Activated CD8-positive, alpha-beta memory T cell treated with anti-CD3 and anti-CD28 coated beads for 24 hours (primary cell): Measurements from ENCODE around the gene PNPLA5.
A peak's percentile ranks its signal among the peaks of the same experiment; 100 is the strongest.

Experiments used
- DNase-seq: peaks from one replicate; pipeline ENCODE4 v3.0.0-alpha.2; 2020

Gene PNPLA5

DNA sequence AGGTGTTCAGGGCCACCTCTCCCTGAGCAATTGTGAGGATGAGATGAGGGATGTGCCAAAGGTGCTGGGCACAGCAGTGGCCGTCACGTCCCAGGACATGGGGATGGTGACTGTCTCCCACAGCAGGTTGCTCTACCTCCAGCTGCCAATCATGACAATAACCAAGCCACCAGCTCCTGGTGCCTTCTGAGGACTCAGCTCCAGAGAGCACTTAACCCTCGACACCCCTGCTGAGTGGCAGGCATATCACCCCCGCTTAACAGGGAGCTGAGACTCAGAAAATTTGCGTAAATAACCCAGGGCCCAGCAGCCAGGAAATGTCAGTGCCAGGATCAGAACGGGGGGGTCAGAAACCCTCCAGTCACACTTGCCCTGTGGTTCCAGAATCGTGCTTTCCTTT lies 8.4 kb upstream of the PNPLA5 start:
- DNase-seq: no peak

DNA sequence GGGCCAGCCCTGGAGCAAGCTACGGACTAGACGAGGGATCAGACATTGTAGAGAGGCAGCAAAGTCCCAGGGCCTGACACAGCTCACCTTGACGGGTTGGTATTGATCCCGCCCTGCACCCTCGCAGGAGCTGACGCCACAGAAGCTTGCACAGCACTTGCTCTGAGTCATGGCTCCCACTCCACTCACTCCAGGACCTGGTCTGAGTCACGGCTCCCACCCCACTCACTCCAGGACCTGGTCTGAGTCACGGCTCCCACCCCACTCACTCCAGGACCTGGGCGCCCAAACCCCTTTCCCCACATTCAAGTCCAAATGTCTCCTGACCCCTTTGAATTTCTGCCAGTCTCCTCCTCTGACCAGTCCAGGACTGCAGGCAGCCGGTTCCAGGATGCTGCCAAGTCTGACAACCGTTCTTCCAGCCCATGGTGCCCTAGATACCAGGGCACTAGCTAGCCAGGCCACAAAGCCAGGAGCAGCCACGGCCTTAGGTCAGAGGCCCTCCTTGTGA lies 6.0 kb upstream of the PNPLA5 start:
- DNase-seq: no peak

DNA sequence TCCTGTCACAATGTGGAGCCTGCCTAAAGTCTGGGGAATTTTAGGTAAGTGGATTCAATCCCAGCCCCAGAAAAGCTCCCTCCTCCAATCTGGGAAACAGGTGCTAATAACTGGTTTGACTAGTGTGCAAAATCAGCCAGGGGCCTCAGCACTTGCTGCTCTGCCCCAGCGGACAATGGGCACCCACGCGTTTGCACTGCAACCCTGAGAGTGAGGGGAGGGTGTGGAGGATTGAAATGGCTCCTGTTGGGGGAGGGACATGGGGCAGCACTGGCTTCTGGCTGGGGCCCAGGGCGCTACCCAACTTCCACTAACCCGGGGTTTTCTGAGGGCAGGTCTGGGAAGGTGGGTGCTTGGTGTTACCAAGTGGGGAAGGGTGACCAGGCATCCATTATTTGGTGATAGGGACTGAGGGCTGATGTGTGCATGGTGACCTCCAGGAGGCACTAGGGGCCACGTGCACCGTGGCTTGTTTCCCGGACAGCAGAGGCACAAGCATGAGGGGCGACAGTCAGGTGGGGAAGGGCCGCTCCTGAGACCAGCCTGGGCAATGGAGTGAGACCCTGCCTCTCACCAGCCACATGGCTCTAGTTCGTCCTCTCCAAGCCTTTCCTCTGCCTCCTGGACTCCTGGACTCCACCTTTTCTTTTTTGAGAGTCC lies 4.3 kb upstream of the PNPLA5 start:
- DNase-seq: no peak

DNA sequence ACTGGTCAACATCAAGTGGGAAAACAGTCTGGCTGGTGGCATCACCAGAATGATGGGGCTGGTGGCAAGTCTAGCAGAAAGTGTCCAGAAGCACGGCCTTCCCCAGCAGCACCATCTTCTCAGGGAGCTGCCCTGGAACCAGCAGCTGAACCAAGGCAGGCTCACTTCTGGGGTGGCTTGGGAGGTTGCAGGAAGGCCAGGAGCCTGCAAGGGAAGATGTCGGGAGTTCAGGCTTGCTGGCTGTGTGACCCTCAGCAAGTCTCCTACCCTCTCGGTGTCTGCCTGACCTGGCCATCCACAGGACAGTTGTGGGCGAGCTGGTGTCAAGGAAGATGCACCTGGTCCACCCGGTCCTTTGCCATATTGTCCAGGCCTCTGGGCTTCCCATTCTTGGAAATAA lies 2.3 kb upstream of the PNPLA5 start:
- DNase-seq: no peak

DNA sequence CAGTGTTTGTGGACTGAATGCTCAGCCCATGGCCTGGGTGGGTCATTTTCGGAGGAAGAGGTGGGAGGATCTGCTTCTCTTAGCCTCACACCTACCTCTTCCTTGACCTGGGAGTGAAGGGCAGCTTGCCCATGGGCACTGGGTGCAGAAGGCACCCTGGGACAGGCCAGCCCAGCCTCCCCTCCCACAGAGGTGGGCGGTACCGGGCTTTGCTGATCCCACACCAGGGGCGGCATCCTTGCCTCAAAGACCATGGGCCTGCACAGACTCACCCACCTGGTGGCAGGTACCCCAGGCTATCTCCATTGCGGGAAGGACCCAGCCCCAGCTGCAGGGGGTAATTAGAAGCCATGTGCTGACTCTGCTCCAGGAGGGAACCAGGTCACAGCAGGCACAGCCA lies 1.5 kb upstream of the PNPLA5 start:
- no peak for DNase-seq

DNA sequence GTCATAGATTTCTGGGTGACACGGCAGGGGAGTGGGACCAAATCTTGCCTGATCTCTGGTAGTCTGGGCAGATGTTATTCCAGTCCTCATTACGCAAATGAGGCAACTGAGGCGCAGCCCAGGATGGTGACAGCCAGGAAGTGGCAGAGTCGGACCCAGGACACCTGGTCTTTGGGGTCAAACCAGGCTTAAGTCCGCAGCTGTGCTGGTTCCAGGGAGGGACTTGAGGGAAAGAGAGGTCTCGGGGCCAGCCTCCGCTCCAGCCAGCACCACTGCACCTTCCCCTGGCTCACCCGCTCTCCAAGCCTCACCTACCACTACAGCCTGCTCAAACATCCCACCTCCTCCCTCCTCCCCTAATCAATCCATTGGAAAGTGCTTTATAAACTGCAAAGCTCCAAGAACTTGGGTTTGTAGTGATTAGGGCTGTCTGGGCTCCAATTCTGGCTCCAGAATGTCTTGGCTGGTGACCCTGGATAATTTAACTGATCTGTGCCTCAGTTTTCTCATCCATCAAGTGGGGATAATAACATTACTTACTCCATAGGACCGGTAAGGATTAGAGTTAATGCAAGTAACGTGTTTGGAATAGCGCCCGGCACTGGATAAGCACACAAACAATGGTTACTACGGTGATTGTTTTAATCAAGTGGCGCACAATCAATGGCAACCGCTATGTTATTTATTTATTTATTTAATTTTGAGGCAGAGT lies 526 bp upstream of the PNPLA5 start:
- DNase-seq: no peak

DNA sequence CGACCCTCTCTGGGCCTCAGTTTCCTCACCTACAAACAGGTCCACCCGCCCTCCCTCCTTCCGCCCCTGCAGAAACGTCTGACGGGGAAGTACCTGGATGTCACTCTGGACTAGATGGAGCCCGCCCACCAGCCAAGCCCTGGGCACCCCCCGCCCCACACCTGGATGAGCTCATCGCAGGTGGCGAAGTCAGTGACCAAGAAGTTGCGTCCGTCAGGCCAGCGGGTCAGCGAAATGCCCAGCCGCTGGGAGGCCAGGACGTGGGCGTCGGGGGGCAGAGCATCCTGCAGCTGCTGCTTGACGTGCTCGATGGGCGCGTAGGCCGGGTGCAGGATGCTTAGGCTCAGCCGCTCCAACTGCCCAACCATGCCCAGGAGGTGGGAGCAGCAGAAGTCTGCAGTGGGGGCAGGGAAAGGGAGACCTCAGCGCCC lies 897 bp downstream of the PNPLA5 start:
- no peak for DNase-seq

DNA sequence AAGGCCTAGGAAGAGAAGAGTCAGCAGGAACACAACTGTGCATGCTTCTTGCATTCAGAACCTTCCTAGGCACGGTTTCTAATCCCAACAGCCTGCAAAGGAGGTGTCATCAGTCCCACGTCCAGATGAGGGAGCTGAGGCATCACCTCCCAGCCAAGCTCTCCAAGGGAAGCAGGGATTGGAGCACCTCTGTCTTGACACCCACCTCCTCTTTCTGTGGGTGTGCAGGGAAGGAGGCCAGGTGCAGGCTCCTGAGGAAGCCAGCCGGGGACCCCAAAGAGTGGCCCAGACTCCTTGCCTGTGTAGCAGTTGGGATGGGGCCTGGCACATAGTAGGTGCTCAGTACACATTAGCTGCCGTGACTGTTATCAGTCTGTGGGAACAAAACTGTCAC lies 2.0 kb downstream of the PNPLA5 start:
- no peak for DNase-seq

DNA sequence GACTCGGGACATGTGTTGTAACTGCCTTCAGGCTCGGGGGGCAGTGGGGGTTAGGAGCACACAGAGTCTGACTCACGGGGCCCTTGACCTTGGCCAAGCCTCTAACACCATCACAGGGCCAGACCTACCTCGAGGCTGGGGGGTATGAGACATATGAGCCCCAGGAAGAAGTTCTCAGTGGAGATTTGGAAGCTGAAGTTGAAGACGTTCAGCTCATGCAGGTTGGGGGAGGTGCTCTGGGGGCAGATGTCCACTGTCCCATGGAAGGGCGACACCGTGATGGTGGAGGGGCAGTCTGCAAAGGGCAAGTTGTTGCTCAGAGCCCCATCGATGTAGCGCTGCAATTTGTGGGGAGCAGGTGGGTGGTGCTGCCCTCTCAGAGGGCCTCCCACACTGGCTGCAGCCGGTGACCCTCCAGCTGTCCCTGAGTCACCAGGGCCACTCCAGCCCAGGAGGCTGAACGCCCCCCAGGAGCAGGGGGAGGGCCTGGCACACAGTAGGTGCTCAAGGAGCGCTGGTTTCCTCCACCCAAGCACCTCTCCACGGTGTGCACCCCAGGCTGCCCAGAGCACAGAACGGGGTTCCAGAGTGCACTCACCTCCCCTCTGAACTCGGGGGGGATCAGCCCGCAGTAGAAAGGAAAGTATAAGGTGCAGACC lies 2.5 kb downstream of the PNPLA5 start:
- no peak for DNase-seq

DNA sequence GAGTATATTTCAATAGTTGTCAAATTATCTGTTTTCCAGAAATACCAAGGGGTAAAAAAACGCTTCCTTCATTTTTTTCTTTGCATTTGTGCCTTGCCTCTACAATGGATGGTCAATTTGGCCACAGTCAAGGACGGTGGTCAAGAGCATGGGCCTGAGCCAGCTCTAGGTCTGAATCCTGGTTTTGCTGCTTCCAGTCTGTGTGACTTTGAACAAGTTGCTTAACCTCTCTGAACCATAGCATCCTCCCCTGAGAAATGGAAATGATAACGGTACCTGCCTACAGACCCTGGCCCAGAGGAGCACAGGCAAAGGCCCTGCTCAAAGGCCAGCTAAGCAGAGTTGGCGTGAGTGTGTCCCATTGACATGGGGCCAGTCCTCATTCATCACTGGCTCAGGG lies 3.1 kb downstream of the PNPLA5 start:
- DNase-seq: no peak

DNA sequence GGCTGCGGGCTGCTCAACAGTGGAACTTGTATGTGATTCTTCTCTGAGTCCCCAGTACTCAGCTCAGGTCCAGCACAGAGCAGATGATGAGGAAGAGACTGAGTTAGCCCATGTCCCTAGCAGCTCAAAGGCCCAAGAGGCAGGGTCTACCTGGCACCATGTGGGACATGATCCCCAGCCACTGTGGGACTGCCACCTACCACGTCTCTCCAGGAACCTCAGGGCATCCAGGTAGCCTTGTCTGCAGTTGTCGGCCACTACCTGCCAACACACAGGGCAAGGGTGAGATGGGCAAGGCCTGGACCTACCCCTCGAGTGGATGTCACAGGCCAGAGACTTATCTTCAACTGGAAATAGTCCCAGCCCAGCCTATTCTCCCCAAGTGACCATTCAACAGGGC lies 4.4 kb downstream of the PNPLA5 start:
- no peak for DNase-seq

DNA sequence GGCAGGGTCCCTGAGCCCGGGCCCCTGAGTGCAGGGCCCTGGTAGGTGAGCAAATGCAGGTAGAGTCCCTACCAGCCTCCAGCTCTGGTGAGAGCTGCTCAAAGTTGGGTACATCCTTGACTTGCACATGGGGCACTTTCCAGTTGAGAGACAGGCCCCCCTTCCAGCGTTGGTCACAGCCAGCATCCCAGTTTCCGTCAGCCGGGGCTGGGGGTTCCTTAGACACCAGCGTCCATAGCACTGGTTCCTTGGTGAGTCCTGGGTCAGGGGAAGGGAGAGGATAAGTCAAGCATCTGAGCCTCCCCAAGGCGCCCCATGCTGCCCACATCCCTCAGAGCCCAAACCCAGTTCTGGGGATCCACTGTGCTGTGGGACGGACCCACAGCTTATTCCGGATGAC lies 5.6 kb downstream of the PNPLA5 start:
- no peak for DNase-seq

DNA sequence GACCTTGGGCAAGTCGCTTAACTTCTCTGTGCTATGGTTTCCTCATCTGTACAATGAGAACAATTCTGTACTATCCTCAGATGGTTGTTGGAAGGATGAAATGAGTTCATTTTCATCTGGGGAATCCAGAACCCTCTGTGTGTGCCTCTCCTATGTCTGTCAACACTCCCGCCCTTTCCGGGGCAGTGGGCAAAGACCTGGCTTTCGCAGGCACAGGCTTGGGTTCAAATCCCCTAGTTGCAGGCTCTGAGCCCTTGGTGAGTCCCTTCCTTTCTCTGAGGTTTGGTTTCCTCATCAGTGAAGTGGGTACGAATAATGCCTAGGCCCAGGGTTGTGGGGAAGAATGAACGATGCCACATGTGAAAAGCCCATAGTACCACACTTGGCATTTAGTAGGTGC lies 6.0 kb downstream of the PNPLA5 start:
- DNase-seq: no peak

DNA sequence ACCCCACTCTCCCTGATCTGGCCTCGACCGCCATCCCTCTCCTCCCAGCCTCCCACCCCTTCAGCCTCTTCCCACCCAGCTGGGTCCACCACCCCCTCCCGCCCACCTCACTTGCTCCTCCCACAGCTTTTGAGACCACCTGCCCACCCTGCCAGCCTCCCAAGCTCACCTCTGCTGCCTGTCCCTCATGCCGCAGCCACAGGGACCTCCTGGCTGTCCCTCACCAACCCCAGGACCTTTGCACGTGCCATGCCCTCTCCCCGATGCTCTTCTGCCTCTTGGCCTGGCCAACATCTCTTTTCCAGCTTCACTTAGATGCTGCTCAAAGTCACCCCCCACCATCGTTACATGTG lies 6.5 kb downstream of the PNPLA5 start:
- DNase-seq: no peak

DNA sequence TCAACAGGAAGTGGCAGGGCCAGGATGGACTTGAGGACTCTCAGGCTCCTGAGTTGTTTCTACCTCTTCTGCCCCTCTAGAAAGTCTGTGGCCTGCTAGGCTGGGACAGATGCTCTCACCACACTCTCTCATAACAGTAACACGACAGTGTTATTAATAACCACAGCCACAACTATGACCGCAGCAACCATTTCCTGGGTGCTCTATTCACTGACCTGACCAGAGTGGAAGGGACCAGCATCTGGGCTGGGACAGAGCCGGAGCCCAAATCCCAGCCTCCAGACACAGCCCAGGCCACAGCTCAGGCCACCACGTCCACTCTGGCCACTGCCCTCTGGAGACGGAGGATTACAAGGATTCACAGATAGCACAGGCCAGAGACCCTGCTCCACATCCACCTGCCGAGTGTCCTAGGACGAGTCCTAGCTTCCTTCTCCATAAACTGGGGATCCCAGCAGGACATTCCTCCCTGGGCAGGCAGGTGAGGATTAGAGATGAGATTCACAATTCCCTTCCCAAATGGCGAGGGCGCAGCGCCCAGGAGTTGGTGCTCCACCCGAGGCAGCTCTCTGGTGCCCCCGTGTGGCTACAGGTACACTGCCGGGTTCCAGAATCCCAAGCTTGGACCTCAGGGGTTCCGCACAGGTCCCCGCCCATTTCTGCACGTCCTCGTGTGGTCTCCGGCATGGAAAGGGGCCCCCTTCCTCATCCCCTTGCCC lies 7.1 kb downstream of the PNPLA5 start:
- peak; percentile 82 for DNase-seq

DNA sequence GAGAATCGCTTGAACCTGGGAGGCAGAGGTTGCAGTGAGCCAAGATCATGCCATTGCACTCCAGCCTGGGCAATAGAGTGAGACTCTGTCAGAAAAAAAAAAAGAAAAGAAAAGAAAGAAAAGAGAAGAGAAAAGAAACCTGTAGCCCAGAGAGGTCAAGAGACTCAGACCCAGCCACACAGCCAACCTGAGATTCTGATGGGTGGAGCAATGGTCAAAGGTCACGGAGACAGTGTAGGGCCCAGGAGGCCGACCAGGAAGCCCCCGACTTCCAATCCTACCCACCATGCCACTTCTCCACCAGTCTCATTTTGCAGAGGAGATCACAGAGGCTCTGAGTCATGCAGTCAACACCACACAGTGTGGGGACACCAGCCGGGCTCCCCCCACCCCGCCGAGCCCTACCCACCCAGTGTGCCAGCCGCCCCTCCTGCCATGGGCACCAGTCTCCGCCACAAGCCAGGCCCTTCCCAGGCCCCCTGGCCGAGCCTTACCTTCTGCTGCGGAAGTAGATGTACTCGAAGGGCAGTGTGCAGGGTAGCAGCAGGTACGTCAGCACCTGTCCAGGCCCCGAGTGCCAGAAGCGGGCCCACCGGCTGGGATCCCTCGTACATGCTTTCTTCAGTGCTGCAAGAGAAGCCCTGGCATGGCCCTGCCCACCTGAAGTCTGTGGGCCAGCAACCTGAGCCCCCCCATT lies 7.9 kb downstream of the PNPLA5 start:
- DNase-seq: no peak

DNA sequence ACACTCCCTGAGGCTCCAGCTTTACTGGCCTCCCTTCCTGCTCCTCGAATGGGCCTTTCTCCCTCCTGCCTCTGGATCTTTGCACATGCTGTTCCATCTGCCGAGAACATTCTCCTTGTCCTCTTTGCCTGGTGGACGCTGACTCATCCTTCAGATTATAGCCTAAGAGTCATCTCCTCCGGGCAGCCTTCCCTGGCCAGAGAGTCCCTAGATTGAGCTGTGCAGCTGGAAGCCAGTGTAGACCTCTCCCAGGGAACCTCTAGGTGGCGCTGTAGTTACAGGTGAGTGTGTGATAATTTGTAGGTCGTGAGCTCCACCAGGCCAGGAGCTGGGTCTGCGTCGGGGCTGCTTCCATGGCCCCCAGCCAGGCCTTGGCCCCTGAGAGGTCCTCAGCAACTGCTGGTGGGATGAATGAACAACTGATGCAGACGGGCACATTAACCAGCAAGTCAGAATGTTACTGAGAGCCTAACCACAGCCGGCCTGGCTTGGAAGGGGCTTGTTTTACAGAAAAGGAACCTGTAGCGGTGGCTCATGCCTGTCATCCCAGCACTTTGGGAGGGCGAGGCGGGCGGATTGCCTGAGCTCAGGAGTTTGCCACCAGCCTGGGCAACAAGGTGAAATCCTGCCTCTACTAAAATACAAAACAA lies 8.7 kb downstream of the PNPLA5 start:
- peak; percentile 67 for DNase-seq

DNA sequence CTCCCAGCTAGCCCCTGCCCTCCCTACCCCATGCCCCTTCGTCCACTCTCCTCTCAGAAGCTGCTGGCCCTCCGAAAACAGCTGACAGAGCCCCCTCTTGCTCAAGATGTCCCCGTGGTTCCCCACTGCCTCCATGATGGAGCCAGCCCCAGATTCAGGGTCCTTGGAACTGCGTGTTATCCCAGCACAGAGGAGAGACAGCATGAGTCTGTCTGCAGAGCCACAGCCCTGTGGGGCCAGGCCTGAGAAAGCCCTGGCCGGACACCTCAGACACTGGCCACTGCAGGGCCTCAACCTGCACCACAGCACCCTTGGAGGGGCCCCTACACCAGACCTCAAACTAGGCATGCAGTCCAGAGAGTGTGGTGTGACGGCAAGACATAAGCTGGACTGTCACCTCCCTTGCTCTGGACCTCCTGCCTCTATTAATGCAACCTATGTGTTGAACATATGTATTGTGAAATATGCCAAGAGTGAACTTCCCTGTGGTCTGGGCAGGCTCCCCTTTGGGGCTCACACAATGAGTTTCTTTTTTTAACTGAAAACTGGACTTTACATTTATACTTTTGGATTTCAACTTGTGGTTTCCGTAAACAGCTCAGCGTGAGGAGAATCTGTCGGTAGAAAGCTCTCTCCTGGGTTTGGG lies 9.6 kb downstream of the PNPLA5 start:
- DNase-seq: no peak

DNA sequence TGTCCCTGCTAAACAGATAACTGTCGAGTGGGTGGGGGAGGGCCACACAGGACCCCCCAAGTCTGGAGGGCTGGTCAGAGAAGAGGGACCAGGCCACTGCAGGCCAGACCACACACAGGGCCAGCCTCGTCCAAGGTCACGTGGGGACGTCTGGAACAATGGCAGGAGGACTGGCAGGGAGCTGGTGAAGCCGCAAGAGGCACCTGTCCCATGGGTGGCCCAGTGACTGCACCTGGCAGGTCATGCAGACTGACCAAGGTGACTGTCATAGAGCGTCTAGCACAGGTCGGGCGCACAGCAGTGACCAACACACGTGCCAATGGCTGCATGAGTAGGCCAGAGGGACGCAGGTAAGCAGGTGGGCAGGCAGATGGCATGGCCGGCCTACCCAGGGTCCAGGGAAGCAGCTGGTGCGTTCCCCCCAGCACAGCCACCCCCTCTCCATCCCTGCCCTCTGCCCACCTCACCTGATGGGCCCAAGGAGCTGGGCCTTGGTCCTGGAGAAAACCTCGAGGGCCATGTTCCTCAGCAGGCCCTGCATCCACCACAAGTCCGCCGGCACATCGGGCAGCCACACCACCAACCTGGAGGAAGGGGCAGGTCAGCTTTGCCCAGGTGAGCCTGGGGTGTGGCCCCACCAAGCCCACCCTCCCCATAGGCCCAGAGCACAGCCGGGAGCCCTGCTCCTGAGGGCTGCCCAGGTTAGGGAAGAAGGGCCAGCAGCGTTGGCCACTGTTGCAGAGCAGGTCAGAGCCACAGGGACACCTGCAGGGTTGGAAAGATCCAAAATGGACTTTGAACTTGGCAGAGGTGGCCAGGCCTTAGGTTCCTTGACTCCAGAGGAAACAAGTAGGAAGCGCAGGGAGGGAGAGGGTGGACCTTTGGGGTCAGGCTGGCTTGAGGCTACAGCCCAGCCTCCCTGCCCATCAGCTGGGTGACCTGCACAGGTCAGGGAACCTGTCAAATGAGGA lies 10.4 kb downstream of the PNPLA5 start:
- DNase-seq: no peak

DNA sequence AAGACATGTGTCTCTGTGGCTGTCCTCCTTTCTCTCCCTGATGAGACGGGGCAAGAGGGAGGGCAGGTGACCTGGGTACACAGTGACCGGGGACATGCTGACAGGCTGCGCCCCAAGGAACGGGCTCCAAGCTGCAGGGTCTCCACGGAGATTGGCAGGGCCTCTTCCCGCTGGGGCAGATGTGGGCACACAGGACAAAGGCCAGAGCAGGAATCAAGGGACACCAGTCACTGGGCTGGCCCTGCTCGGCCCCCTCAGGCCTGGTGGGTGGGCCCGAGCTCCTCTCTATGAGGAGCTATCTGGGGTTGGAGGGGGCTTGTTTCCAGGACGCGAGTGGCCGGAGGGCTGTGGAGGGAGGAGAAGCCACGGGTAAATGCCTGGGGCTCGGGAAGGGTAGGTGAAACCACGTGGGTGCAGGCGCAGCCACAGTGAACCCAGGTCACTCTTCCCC lies 11.2 kb downstream of the PNPLA5 start:
- DNase-seq: no peak
